Measurements from ENCODE around the gene DLL1.

Gene DLL1

DNA sequence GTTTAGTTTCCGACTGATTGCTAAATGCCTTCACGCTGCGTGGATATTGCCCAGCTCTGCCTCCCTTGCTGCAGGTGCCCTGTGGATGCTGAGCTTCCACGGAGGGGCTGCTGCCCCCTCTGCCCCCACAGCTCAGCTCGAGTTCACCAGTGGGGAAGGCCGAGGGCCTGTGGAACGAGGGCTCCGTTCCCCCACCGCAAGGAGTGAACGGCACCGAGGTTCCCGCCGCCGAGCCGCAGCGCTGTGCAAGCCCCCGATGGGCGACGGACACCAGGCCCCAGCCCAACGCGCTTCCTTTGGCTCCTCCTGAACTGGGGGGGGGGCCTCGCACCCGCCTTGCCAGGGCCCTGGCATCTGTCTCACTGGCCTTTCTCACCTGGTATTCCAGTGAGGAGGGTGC lies 17.7 kb downstream of the DLL1 start:
- no peaks in the 10 kb centered on the region for H3K27me3 ChIP-seq (ENCODE audit: control insufficient read depth, insufficient read depth, low read length)

DNA sequence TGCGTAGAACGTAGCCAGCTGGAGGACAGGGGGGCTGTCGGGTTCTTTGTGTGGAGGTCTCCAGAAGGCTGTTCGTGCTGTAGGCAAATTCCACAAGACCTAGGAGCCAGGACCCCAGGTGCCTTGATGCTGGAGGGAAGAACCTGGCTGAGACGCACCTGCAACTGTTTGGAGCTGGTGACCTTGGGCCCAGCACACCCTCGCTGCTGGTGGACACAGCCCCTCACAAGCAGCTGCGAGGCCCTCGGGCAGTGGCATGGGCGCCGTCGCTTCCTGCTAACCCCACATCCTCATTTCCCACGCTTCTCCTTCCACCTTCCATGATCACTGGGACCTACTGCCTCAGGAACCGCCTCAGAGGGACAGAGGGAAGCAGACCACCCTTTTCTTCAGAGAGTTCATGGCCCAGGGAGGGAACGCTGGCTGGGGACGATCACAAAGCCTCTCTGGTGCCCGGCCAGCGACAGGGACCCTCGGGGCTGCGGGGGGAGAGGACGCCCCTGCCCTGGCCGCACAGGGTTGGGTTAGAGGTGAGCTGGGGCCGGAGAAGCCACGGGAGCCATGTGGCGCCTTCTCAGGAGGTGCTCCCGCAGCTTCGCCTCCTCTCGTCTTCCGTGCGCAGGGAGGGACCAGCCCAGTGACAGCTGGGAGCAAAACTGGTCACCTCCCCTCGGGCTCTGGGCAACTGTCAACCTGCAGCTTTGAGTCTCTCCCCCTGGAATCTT lies 18.4 kb downstream of the DLL1 start:
- Histone ChIP-seq H3K27ac (ENCODE audit: low read depth, low read length) (no peak overlapping the region), H3K9ac (ENCODE audit: low read depth, low read length) (no peak overlapping the region), H3K9me3 (ENCODE audit: control insufficient read depth, insufficient read depth, low read length) (no peaks in the 10 kb centered on the region), H3K27me3 (ENCODE audit: control insufficient read depth, insufficient read depth, low read length) (no peaks in the 10 kb centered on the region), H3K36me3 (ENCODE audit: control insufficient read depth, insufficient read depth, low read length) (no peaks in the 10 kb centered on the region), H3K4me1 (ENCODE audit: control insufficient read depth, insufficient read depth, low read length) (peaks cover 7% of the 10 kb centered on the region; the same call in 1 of the 2 replicates), H3K4me3 (ENCODE audit: low read depth, low read length) (no peak overlapping the region)

More for the DNA sequence above, 17.7 kb downstream of the DLL1 start:
- no peaks in the 10 kb centered on the region for H3K9me3 ChIP-seq (ENCODE audit: control insufficient read depth, insufficient read depth, low read length)
- no peak overlapping the region for H3K4me3 ChIP-seq (ENCODE audit: low read depth, low read length)
- no peaks in the 10 kb centered on the region for H3K36me3 ChIP-seq (ENCODE audit: control insufficient read depth, insufficient read depth, low read length)
- no peak overlapping the region for H3K9ac ChIP-seq (ENCODE audit: low read depth, low read length)
- no peak overlapping the region for H3K27ac ChIP-seq (ENCODE audit: low read depth, low read length)
- peaks cover 7% of the 10 kb centered on the region; the same call in 1 of the 2 replicates for H3K4me1 ChIP-seq (ENCODE audit: control insufficient read depth, insufficient read depth, low read length)

DNA sequence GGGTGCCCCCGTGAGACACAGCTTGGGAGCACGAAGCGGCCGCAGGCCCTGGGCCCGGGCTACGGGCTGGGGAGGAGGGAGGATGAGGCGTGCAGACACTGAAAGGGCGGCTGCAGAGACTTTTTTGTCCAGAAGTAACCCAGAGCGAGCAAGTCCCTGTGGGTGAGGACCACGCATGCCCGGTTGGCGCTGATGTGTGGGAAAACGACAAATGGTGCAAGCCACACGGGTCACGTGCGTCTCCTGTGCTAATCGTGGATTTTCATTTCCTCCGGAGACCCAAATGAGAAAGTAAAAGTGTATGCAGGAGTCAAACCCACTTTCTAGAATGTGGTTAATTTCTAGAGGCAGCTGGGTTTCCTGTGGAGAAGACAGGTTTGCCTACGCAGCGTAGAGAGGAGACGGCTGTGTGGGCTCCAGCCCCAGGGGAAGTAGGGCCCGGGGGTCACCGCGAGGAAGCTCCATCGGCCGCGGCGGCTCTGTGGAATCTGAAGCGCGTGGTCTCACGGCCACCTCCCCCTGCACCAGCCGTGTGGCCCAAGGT lies 19.0 kb downstream of the DLL1 start:
- H3K4me1 ChIP-seq (ENCODE audit: control insufficient read depth, insufficient read depth, low read length): peaks cover 7% of the 10 kb centered on the region; the same call in 1 of the 2 replicates
- no peaks in the 10 kb centered on the region for H3K9me3 ChIP-seq (ENCODE audit: control insufficient read depth, insufficient read depth, low read length)
- H3K9ac ChIP-seq (ENCODE audit: low read depth, low read length): no peak overlapping the region
- H3K27ac ChIP-seq (ENCODE audit: low read depth, low read length): no peak overlapping the region
- H3K36me3 ChIP-seq (ENCODE audit: control insufficient read depth, insufficient read depth, low read length): no peaks in the 10 kb centered on the region
- no peaks in the 10 kb centered on the region for H3K27me3 ChIP-seq (ENCODE audit: control insufficient read depth, insufficient read depth, low read length)
- H3K4me3 ChIP-seq (ENCODE audit: low read depth, low read length): no peak overlapping the region

DNA sequence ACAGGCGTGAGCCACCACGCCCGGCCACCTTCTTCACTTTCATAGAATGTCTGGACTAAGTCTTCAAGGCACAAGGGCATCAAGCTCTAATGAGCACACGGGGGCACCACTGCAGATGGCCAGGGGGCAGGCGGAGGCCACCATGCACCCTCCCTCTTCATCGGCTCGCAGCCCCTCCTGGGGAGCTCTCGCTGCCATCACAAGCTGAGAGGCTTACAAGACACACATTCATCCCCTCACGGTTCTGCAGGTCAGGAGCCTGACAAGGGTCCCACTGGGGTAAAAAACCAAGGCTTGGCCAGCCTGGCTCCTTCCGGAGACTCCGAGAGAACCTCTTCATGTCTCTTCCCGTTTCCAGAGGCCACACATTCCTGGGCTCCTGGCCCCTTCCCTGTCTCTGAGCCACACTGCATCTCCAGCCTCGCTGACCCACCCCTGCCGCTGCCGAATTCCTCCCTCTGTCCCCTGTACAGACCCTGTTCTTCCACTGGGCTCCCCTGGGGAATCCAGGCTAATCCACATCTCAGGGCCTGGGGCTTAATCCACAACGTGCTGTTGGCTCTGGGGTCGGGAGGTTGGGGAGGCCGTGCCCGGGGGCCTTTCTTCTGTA lies 19.8 kb downstream of the DLL1 start:
- Histone ChIP-seq H3K27ac (ENCODE audit: low read depth, low read length) (no peak overlapping the region), H3K4me3 (ENCODE audit: low read depth, low read length) (no peak overlapping the region), H3K27me3 (ENCODE audit: control insufficient read depth, insufficient read depth, low read length) (no peaks in the 10 kb centered on the region), H3K9me3 (ENCODE audit: control insufficient read depth, insufficient read depth, low read length) (no peaks in the 10 kb centered on the region), H3K4me1 (ENCODE audit: control insufficient read depth, insufficient read depth, low read length) (peaks cover 10% of the 10 kb centered on the region; the same call in 1 of the 2 replicates), H3K9ac (ENCODE audit: low read depth, low read length) (no peak overlapping the region), H3K36me3 (ENCODE audit: control insufficient read depth, insufficient read depth, low read length) (no peaks in the 10 kb centered on the region)

DNA sequence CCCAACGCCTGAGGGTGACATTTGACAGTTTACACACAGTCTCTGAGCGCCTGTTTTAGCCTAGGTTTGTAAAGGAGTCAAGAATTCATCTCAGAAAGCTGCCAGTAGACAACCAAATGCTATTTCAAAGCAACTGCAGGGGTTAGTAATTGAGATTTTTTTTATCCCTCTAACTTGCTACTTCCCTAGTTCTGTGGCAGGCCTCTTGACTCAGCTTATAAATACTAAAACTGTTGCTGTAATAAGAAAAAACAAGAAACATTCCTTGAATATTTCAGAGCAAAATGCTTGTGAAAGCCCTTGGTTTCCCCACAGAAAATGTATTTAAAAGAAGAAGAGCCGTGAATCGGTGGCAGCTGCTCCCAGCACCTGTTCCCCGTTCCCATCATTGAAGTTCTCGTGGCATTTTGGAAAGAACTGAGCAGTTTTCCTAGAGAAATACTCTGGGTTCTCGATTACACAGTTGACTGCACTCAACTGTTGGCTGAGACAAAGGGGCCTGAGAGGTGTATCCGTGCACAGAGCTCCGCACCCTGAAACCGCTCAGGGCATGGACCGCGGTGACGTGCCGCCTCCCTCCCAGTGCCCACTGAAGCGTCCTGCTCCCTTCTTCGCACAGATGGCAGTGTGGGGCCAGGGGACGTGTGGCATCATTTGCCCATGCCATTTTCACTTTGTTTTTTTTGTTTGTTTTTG lies 20.9 kb downstream of the DLL1 start:
- Histone ChIP-seq H3K9ac (ENCODE audit: low read depth, low read length) (no peak overlapping the region), H3K9me3 (ENCODE audit: control insufficient read depth, insufficient read depth, low read length) (no peaks in the 10 kb centered on the region), H3K4me1 (ENCODE audit: control insufficient read depth, insufficient read depth, low read length) (peaks cover 13% of the 10 kb centered on the region; the same call in 1 of the 2 replicates), H3K27ac (ENCODE audit: low read depth, low read length) (no peak overlapping the region), H3K4me3 (ENCODE audit: low read depth, low read length) (no peak overlapping the region), H3K36me3 (ENCODE audit: control insufficient read depth, insufficient read depth, low read length) (no peaks in the 10 kb centered on the region), H3K27me3 (ENCODE audit: control insufficient read depth, insufficient read depth, low read length) (no peaks in the 10 kb centered on the region)

DNA sequence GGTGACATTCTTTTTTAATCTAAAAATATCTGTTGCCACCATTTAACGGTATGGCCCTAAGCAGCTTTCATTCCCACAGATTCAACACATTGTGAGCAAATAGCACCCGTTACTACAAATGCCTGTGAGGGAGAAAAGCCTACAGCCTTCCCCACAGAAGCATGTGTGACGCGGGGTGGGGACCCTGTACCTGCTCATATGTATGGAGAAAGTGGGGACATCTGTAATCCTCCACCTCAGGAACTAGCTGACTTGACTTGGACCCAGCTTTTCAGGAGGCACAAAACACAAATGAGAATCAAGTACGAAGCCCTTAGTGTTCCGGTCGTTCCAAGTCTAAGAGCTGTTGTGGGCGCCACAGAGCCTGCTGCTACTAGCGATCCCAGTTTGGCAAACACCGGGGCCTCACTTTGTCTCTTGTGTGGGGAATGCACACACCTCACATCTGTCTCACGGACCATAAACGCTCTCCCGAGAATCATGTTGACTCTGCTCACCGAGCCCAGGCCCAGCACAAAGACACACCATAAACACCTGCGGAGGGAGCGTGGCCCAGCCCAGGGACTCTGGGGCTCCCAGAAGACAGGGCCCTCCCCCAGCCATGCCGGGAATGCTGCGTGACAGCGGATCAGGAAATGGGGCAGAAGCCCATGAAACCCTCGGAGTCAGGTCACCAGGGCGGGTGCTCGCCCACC lies 21.6 kb downstream of the DLL1 start:
- Histone ChIP-seq H3K36me3 (ENCODE audit: control insufficient read depth, insufficient read depth, low read length) (no peaks in the 10 kb centered on the region), H3K27me3 (ENCODE audit: control insufficient read depth, insufficient read depth, low read length) (no peaks in the 10 kb centered on the region), H3K9ac (ENCODE audit: low read depth, low read length) (no peak overlapping the region), H3K27ac (ENCODE audit: low read depth, low read length) (no peak overlapping the region), H3K4me3 (ENCODE audit: low read depth, low read length) (no peak overlapping the region), H3K9me3 (ENCODE audit: control insufficient read depth, insufficient read depth, low read length) (no peaks in the 10 kb centered on the region), H3K4me1 (ENCODE audit: control insufficient read depth, insufficient read depth, low read length) (peaks cover 13% of the 10 kb centered on the region; the same call in 1 of the 2 replicates)

DNA sequence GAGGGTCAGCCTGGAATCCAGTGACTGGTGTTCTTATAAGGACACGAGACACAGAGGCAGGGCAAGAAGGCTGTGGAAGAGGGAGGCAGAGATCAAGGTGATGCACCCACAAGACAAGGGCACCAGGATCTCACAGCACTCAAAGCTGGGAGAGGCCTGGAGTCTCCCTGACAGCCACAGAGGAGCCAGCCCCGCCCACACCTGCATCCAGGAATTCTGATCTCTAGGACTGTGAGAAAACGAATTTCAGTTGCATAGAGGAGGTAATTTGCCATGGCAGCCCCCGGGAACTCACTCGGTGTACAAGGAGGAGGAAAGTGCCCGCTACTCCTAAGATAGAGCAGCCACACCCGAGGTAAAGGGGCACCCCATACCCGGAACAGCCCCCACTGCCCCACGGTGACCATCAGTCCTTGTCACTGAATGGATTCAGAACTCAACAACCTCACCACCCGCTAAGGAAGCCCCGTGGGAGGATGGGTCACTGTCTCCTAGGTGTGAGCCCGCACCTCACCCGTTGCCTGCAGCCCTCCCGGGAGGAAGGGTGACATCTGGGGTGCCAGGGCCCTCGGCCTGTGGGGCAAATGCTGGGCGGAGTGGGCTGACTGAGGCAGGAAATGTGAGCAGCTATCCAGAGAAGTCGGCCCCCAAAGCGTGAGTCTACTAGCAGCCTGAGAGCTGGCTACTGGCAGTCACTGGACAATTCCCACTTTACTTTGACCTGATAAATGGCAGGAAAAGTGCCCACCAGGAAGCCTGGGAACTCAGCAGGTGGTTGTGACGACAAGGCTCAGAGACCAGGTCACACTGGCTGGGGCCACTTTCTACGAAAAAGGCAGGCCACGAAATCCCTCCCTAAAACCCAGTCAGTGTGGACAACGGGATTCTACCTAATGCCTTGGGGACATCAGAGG lies 22.4 kb downstream of the DLL1 start:
- Histone ChIP-seq H3K36me3 (ENCODE audit: control insufficient read depth, insufficient read depth, low read length) (no peaks in the 10 kb centered on the region), H3K4me3 (ENCODE audit: low read depth, low read length) (no peak overlapping the region), H3K27me3 (ENCODE audit: control insufficient read depth, insufficient read depth, low read length) (no peaks in the 10 kb centered on the region)

DNA sequence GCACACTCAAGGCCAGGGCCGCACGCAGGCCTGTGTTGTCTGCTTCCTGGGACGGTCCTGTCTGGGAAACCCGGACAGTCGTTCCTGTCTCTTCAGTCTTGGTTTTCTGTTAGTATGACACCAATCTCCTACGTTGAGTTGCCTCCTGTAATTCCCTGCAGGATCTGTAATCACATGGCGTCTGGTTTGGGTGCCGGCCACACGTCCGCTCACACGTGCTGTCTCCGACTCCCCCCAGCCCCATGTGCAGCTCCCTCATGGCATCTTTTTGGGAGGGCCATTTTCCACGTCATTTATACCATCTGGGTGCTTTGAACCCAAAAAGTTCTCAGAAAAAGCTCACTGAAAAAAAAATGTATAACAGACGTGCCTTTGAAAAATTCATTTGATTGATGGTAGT lies 23.2 kb downstream of the DLL1 start:
- Histone ChIP-seq H3K4me3 (ENCODE audit: low read depth, low read length) (no peak overlapping the region), H3K27ac (ENCODE audit: low read depth, low read length) (no peak overlapping the region), H3K9me3 (ENCODE audit: control insufficient read depth, insufficient read depth, low read length) (no peaks in the 10 kb centered on the region), H3K36me3 (ENCODE audit: control insufficient read depth, insufficient read depth, low read length) (no peaks in the 10 kb centered on the region), H3K27me3 (ENCODE audit: control insufficient read depth, insufficient read depth, low read length) (no peaks in the 10 kb centered on the region), H3K9ac (ENCODE audit: low read depth, low read length) (no peak overlapping the region), H3K4me1 (ENCODE audit: control insufficient read depth, insufficient read depth, low read length) (peaks cover 13% of the 10 kb centered on the region; the same call in 1 of the 2 replicates)

More for the DNA sequence above, 22.4 kb downstream of the DLL1 start:
- Histone ChIP-seq H3K9me3 (ENCODE audit: control insufficient read depth, insufficient read depth, low read length) (no peaks in the 10 kb centered on the region), H3K27ac (ENCODE audit: low read depth, low read length) (no peak overlapping the region), H3K4me1 (ENCODE audit: control insufficient read depth, insufficient read depth, low read length) (peaks cover 13% of the 10 kb centered on the region; the same call in 1 of the 2 replicates), H3K9ac (ENCODE audit: low read depth, low read length) (no peak overlapping the region)

DNA sequence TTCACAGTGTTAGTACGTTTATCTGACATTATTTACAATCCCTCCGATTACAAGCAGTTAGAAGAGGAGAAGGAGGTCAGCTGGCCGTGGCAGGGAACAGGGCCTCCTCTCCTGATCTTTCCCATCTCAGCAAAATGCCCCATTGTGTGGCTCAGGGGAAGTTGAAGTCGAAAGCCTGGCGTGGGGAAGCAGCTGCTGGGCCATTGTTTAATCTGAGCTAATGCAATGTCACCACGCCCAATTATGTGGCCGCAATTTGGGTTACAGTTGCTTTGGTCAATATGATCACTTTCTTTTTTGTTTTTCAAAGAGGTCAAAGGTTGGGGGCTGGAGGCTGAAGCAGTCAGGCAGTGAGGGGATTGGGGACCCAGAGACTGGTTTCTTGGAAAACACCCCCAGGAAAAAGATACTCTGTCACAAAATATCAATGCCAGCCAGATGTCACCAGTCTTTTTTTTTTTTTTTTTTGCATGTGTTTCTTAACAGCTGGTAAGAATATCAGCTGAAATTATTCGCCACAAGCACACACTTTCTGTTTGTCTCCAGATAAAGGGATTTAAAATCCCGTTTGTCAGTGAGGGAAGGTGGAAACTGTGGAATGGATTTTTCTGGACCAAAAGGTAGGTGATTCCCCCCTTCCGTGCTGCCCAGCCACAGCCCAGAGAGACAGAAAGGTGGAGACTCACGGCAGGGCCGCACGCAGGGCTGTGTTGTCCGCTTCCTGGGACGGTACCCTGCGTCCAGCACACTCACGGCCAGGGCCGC lies 24.6 kb downstream of the DLL1 start:
- Histone ChIP-seq H3K4me1 (ENCODE audit: control insufficient read depth, insufficient read depth, low read length) (peaks cover 13% of the 10 kb centered on the region; the same call in 1 of the 2 replicates), H3K4me3 (ENCODE audit: low read depth, low read length) (no peak overlapping the region), H3K9me3 (ENCODE audit: control insufficient read depth, insufficient read depth, low read length) (no peaks in the 10 kb centered on the region), H3K36me3 (ENCODE audit: control insufficient read depth, insufficient read depth, low read length) (no peaks in the 10 kb centered on the region), H3K27me3 (ENCODE audit: control insufficient read depth, insufficient read depth, low read length) (no peaks in the 10 kb centered on the region), H3K9ac (ENCODE audit: low read depth, low read length) (no peak overlapping the region), H3K27ac (ENCODE audit: low read depth, low read length) (no peak overlapping the region)
